Sigmoid colon (tissue), 7 donors: Measurements from ENCODE around the gene NEDD1. TPM values are rescaled to one million over a fixed set of nuclear protein-coding genes. Genes with fewer than 3 reads are reported as not detected.

ENCODE experiments used
- DNase-seq: peaks from one replicate; pipeline ENCODE4 v3.0.0-alpha.2; 2019
- H3K27ac ChIP-seq, 4 donors: fragments of 200-600 bp; sonication (generic); one replicate each; pipeline ENCODE4 v1.5.1; 2016 to 2019; ENCODE audit warnings: mild to moderate bottlenecking in 1 of 4
- H3K27me3 ChIP-seq, 3 donors: fragments of 200-600 bp; sonication (generic); one replicate each; pipeline ENCODE4 v1.5.1; 2019; ENCODE audit warnings: mild to moderate bottlenecking in 1 of 3
- H3K36me3 ChIP-seq, 4 donors: fragments of 200-600 bp; sonication (generic); one replicate each; pipeline ENCODE4 v1.5.1; 2016 to 2019
- H3K4me1 ChIP-seq, 4 donors: fragments of 200-600 bp; sonication (generic); one replicate each; pipeline ENCODE4 v1.5.1; 2017 to 2019
- H3K4me3 ChIP-seq, 4 donors: fragments of 200-600 bp; sonication (generic); one replicate each; pipeline ENCODE4 v1.5.1; 2017 to 2019; ENCODE audit warnings: mild to moderate bottlenecking in 2 of 4, moderate library complexity in 1 of 4
- H3K9me3 ChIP-seq, 4 donors: fragments of 200-600 bp in 3 of 4; sonication (generic) in 3 of 4; one replicate each; pipeline versions ENCODE4 v1.5.1 to v1.6.1; 2013 to 2019
- EP300 ChIP-seq, 4 donors: sonication (generic); formaldehyde crosslinking; IDR thresholded peaks; one replicate each; pipeline ENCODE4 v1.6.1; 2017; ENCODE audit warnings: antibody characterized with exemption in 4 of 4
- POLR2A ChIP-seq, 2 donors: fragments of 450-650 bp; IDR thresholded peaks; one replicate each; pipeline ENCODE4 v1.6.1; 2016; ENCODE audit warnings: antibody characterized with exemption in 2 of 2, mild to moderate bottlenecking in 2 of 2, moderate library complexity in 2 of 2
- POLR2AphosphoS5 ChIP-seq, 4 donors: sonication (generic); formaldehyde crosslinking; IDR thresholded peaks; one replicate each; pipeline ENCODE4 v1.6.1; 2017; ENCODE audit warnings: antibody characterized with exemption in 4 of 4
- WGBS, 2 donors: extraction: QIAGEN DNeasy Blood & Tissue Kit; methylation state at CpG; one replicate each; pipeline ENCODE4 v1.1.7; 2013; 5-methylcytosine and 5-hydroxymethylcytosine counted together
- intact Hi-C: fragments of 100-400 bp; cut with DNase I; formaldehyde crosslinking; loops from one replicate; pipeline ENCODE4 v1.15.1; 2023
- polyA plus RNA-seq, 3 donors: library from polyadenylated mRNA; stranded (reverse); fragments of 200-250 nt; gene quantifications; one replicate each; pipeline ENCODE4 v1.2.3, GENCODE V29; 2013
- total RNA-seq, 4 donors: library from RNA; depleted of rRNA; stranded (reverse); fragments of >200 nt; gene quantifications; one replicate each; pipeline ENCODE4 v1.1.0, GENCODE V29; 2016
- TF ChIP-seq, protein P1 (sequence below), 4 experiments: fragments of 450-650 bp in 3 of 4; fragments of 200-600 bp in 1 of 4; IDR thresholded peaks; one replicate each; pipeline ENCODE4 v1.5.1; 2016 to 2019; ENCODE audit warnings: antibody characterized with exemption in 4 of 4, mild to moderate bottlenecking in 3 of 4, moderate library complexity in 2 of 4
- donor health status: healthy with polysubstance abuse.
- donor health status: Bipolar disorder and iron deficiency.
- donor health status: healthy.

The NEDD1 gene
- total and polyA plus RNA-seq, 7 donors, result 5.8 to 31.6 (median 17.1) TPM

GRCh38 chr12:96907671-96908422 is 790 bp downstream of the NEDD1 start:
- TF ChIP-seq POLR2AphosphoS5 (IDR thresholded peaks at IDR 0.05) (no peak), POLR2A (IDR thresholded peaks at IDR 0.05) (no peak), EP300 (IDR thresholded peaks at IDR 0.05) (no peak)
- TF ChIP-seq, protein P1, sequence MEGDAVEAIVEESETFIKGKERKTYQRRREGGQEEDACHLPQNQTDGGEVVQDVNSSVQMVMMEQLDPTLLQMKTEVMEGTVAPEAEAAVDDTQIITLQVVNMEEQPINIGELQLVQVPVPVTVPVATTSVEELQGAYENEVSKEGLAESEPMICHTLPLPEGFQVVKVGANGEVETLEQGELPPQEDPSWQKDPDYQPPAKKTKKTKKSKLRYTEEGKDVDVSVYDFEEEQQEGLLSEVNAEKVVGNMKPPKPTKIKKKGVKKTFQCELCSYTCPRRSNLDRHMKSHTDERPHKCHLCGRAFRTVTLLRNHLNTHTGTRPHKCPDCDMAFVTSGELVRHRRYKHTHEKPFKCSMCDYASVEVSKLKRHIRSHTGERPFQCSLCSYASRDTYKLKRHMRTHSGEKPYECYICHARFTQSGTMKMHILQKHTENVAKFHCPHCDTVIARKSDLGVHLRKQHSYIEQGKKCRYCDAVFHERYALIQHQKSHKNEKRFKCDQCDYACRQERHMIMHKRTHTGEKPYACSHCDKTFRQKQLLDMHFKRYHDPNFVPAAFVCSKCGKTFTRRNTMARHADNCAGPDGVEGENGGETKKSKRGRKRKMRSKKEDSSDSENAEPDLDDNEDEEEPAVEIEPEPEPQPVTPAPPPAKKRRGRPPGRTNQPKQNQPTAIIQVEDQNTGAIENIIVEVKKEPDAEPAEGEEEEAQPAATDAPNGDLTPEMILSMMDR (IDR thresholded peaks at IDR 0.05), result no peak
- peak overlapping the region; percentile 83 to 97 (median 90) for H3K27ac ChIP-seq
- whole genome bisulfite sequencing, 2 donors, result 2 to 5% methylated on average over 23 of the region's 23 CpGs
- peaks cover 0 to 40% (median 22%) of the 10 kb centered on the region in 4 donors for H3K4me1 ChIP-seq
- no peaks in the 10 kb centered on the region for H3K36me3 ChIP-seq
- intact Hi-C loops, result loop anchor here (5.0 kb wide), 1 partner anchor 626 kb away; no protein-coding TSS in a partner anchor
- H3K4me3 ChIP-seq, result peak overlapping the region; percentile 67 to 97 (median 89)
- no peak for DNase-seq
- H3K27me3 ChIP-seq, result no peaks in the 10 kb centered on the region
- H3K9me3 ChIP-seq, result no peaks in the 10 kb centered on the region

DNA sequence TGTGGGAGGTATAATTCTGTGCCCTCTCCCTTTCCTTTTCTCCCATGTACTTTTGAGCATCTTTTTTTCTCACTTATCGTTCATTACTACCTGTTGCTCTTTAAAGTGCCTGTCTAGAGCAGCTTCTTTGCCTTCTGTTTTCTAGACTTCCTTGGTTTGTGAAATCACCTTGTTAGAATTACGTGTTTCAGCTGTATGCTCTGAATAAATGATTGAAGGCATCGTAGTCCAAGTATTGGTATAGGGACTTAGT is 1.3 kb downstream of the NEDD1 start:
- intact Hi-C loops, result loop anchor here (5.0 kb wide), 1 partner anchor 626 kb away; no protein-coding TSS in a partner anchor
- peak overlapping the region in 1 of 4 donors; percentile 92 for H3K27ac ChIP-seq
- WGBS, 2 donors, result 66 to 71% methylated on average over 3 of the region's 3 CpGs
- TF ChIP-seq POLR2A (IDR thresholded peaks at IDR 0.05), result no peak
- no peak for TF ChIP-seq POLR2AphosphoS5 (IDR thresholded peaks at IDR 0.05)
- TF ChIP-seq EP300 (IDR thresholded peaks at IDR 0.05), result no peak
- TF ChIP-seq, protein P1 (IDR thresholded peaks at IDR 0.05), result no peak
- peak overlapping the region in 1 of 4 donors; percentile 89 for H3K4me3 ChIP-seq
- H3K36me3 ChIP-seq, result no peaks in the 10 kb centered on the region
- no peaks in the 10 kb centered on the region for H3K27me3 ChIP-seq
- H3K4me1 ChIP-seq, result peaks cover 0 to 40% (median 24%) of the 10 kb centered on the region in 4 donors
- H3K9me3 ChIP-seq, result no peaks in the 10 kb centered on the region
- no peak for DNase-seq

GRCh38 chr12:96912261-96912660 is 5.2 kb downstream of the NEDD1 start:
- 80 to 89% methylated on average over 2 of the region's 2 CpGs for WGBS, 2 donors
- no peaks in the 10 kb centered on the region for H3K27me3 ChIP-seq
- no peaks in the 10 kb centered on the region for H3K36me3 ChIP-seq
- TF ChIP-seq EP300 (IDR thresholded peaks at IDR 0.05) (no peak), POLR2AphosphoS5 (IDR thresholded peaks at IDR 0.05) (peak in 1 of 4 donors; percentile 58), POLR2A (IDR thresholded peaks at IDR 0.05) (no peak)
- TF ChIP-seq, protein P1 (IDR thresholded peaks at IDR 0.05), result no peak
- no peaks in the 10 kb centered on the region for H3K9me3 ChIP-seq
- peak overlapping the region in 2 of 4 donors; percentile 7 to 13 for H3K27ac ChIP-seq
- intact Hi-C loops, result no loop called here
- H3K4me1 ChIP-seq, result peaks cover 0 to 34% (median 24%) of the 10 kb centered on the region in 4 donors
- no peak for DNase-seq
- no peak overlapping the region for H3K4me3 ChIP-seq

DNA sequence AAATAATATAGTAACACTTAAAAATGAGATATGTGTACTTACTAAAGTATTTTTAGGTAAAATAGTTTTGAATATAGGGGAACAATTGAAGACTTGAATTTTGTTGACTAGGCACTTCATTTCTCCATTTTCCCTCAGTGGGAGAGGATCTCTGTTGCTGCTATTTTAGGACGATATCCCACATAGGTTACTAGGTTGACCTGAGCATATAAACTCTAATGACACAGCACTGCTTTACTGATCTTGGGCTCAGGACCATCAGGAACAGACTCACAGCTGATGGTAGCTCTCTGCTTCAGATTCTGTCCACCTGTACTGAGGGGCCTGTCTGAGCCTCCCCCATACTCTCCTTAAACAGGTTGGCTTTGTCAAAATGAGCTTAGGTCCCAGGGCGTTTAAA is 5.9 kb downstream of the NEDD1 start:
- Histone ChIP-seq H3K27me3 (no peaks in the 10 kb centered on the region), H3K9me3 (no peaks in the 10 kb centered on the region), H3K4me3 (no peak overlapping the region), H3K4me1 (peaks cover 0 to 31% (median 21%) of the 10 kb centered on the region in 4 donors), H3K36me3 (no peaks in the 10 kb centered on the region), H3K27ac (no peak overlapping the region)
- no peak for DNase-seq
- TF ChIP-seq, protein P1 (IDR thresholded peaks at IDR 0.05), result no peak
- WGBS, 2 donors, result 95 to 96% methylated on average over 2 of the region's 2 CpGs
- intact Hi-C loops, result no loop called here
